T-helper 1 cell treated with Interleukin-12 subunit alpha and Interleukin-12 subunit beta and Interleukin-4 antibody, amounts not matched to agents 30 ng/mL and 1 ng/mL, for 36 hours (primary cell): ENCODE data around the gene NARS2. TPM values are rescaled to one million over a fixed set of nuclear protein-coding genes. Genes with fewer than 3 reads are reported as not detected.

Source experiments
- intact Hi-C: fragments of 100-400 bp; cut with micrococcal nuclease; formaldehyde crosslinking; loops from one replicate; pipeline ENCODE4 v1.15.1; 2024
- total RNA-seq: library from RNA; stranded (reverse); gene quantifications from 2 replicates; pipeline ENCODE4 v1.2.3, GENCODE V29; 2022

The NARS2 gene
- total RNA-seq, 1 donor from 2014 or later: 15.8 TPM

DNA sequence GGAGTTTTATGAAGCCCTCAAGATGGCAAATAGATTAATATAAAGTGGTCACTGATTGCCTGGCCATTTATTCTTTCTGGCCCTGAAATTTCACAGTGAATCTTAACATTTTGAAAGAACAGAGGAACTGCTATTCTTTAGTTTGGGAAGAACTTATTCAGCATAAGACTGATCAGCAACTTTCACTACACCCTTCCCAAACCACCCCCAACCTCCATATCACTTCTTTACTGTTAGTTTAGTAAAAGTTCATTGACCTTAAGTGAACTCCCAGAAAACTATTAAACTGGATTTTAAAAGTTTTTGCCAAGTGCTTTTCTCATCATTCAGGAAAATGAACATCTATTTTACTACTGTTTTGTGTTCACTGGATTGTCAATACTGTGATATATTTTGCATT is 77.4 kb downstream of the NARS2 start:
- intact Hi-C loops: no loop called here

DNA sequence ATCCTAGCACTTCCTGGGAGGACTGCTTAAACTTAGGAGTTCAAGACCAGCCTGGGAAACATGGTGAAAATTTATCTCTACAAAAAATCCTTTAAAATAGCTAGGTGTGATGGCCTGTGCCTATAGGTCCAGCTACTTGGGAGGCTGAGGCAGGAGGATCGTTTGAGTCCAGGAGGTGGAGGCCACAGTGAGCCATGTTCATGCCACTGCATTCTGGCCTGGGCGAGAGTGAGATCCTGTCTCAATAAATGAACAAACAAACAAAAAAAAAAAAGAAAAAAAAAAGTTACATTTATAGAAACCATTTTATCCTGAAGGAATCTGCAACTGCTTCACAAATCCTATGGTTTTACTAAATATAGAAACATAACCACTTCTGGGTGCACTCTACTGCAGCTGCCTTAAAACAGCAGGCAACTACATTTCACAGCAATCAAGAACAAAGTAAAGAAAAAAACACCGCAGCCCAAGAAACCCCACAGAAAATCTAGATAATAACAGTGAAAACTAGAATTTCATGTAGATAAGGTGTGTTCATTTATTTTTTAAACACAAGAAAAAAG is 81.2 kb downstream of the NARS2 start:
- intact Hi-C loops: no loop called here

DNA sequence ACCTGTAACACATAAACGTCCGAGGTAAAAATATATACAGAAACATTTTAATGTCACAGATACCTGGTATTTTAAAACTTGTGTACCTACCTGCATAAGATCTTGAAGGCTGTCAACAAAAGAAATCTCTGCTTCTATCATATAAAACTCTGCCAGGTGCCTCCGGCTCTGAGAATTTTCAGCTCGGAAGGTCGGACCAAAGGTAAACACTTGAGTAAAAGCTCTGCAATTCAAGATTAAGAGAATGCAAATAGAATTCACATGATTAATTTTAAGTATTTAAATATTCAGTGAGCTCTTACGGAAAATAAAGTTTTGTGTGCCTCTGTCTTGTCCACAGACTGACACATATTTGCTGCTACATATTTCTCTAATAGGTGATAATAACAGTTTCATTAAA is 81.7 kb downstream of the NARS2 start:
- intact Hi-C loops: no loop called here

DNA sequence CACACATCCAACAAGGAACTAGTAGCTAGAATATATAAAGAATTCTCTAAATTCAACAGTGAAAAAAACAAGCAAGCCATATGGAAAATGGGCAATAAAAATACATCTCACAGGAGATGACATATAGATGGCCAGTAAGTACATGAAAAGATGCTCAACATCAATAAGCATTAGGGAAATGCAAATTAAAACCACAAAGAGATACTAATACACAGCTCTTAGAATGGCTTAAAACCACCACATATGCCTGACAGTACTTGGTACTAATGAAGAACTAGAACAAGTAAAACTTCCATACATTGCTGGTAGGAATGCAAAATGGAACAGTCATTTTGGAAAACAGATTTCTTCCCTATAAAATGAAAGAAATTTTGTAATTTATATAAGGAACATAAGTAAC is 85.5 kb downstream of the NARS2 start:
- intact Hi-C loops: no loop called here

DNA sequence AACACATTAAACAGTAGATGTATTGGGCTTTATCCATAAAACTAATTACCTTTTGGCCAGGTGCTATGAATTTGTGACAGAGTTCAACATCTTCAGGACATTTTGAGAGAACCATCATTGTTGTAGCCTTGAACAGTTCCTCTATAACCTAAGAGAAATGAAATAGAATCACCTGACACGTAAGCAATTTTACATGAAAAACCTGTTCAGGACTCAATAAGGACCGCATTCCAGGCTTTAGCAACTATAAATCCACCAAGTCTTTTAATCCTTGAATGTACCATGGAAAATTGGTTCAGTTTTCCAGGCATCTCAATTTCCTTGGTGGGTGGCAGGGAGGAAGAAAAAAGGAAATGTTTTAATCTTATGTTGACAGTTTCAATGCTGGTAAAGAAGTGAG is 96.1 kb downstream of the NARS2 start:
- intact Hi-C loops: no loop called here

DNA sequence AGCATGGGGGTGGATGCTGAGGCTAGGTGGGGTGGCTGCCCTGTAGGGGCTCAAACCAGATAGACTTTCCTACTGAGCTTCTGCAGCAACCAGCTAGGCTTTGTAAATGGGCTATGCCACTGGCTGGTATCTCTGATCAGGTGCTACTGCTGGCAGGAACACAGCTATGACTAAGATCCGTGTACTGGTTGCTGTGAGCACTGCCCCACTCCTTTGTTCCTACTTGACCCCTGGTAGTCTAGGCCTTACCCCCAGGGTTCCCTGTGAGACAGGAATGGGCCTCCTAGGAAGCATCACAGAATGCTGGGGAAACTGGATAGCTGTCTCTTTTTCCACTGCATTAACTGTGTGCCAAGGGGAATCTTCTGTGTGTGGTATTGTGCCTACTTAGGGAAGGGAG is 98.6 kb downstream of the NARS2 start:
- intact Hi-C loops: no loop called here

DNA sequence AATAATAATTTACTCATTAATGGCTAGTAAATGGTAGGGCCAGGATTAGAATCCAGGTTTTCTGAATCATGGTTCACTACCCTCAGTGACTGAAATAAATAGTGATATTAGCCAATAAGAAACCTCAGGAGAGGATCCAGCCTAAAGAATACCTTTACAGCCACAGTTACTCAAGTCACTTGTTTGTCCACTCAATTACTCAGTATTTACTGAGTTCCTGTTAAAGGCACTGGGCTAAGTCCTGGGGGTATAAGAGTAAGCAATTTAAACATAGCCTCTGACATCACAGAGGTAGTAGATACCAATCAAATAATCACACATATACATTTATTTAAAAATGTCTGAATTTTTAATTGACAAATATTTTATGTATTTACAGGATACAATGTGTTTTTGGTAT is 100.2 kb downstream of the NARS2 start:
- intact Hi-C loops: no loop called here

DNA sequence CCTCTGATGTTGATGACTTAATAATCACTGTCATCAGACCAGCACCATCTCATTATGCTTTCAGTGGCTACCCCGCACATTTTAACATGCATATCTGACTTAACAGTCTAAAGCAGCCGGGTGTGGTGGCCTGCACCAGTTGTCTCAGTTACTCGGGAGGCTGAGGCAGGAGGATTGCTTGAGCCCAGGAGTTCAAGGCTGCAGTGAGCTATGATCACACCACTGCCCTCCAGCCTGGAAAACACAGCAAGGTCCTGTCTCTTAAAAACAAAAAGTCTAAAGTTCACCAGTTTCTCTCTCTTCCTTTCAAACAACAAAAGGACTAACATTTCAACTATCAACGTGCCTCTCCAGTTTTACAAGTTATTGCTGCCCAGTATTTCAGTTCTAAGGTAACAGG is 101.8 kb downstream of the NARS2 start:
- intact Hi-C loops: no loop called here

DNA sequence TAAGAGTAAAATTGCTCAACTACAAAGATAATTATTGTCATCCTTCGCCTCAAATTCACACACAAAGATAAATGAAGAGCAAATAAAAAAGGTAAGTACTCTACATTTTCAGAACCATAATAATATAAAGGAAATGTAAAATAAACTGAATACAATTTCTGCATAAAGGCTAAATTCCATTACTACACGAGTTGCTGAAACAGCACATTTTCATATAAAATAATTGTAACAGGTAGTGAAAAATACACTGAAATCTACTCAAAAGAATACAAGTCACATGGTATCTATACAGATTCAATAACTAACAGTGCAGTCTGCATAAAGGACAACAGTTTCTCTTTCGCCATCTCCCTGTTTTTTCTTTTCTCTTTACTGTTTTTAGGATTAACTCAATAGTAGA is 102.3 kb downstream of the NARS2 start:
- intact Hi-C loops: no loop called here

DNA sequence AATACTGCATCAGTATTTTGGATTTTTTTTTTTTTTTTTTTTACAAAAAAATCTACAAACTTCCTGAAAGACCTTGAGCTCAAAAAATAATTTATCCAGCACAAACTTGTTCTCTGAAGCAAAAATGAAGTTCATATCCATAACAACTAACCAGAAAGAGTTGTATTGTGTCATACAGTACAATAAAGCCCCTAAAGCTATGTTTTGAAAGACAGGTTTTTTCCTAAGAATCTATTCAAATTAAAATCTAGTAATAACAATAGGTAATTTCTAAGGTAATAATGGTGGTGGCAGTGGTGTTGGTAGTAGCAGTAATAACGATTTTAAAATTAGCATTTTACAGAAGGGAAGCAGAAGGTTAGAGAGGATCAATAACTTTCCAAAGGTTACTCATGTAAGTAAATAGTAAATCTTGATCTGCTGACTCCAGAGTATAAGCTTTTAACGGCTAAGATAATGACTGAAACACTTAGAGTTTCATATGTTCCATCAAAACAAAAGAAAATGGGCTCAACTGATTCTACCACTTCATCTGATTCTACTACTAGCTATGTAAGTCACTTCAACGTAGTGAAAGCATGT is 103.7 kb downstream of the NARS2 start:
- intact Hi-C loops: no loop called here

DNA sequence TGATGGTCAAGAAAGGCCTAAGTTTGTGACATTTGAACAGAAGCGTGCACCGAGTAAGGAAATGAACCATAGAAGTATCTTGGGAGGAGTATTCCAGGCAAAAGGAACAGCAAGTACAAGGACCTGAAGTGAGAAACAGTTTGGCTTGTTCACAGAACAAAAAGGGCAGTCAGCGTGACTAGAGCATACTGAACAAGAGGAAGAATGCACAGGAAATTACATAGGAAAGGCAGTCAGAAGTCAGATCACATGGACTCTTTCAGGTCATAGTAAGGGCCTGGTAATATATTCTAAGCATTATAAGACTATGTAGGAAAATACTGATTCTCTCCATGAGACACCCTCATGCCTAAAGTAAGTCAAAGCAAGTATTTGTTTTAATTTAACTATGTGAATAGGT is 104.8 kb downstream of the NARS2 start:
- intact Hi-C loops: no loop called here

DNA sequence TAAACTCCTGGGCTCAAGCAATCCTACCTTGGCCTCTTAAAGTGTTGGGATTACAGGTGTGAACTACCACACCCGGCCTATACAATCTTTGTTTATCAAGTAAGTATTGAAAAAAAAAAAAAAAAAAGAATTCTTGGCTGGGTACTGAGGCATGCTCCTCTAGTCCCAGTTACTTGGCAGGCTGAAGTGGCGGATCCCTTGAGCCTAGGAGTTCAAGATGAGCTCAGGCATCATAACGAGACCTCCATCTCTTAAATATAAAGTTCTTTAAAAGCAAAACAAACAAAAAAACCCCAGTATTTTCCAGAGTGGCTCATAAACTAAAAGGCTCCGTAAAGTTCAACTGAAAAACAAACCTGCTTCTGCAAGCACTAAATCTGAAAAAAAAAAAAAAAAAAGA is 106.7 kb downstream of the NARS2 start:
- intact Hi-C loops: no loop called here

DNA sequence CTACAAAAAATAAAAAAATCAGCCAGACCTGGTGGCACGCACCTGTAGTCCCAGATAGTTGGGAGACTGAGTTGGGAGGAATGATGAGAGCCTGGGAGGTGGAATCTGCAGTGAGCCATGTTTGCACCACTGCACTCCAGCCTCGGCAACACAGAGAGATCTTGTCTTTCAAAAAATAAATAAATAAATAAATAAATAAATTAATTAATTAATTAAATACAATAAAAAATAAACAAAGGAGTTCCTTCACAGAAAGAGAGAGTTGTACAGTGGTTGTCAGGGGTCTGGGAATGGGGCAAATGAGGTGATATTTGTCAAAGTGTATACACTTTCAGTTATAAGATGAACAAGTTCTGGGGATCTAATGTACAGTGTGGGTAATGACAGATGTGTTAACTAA is 107.3 kb downstream of the NARS2 start:
- intact Hi-C loops: no loop called here

DNA sequence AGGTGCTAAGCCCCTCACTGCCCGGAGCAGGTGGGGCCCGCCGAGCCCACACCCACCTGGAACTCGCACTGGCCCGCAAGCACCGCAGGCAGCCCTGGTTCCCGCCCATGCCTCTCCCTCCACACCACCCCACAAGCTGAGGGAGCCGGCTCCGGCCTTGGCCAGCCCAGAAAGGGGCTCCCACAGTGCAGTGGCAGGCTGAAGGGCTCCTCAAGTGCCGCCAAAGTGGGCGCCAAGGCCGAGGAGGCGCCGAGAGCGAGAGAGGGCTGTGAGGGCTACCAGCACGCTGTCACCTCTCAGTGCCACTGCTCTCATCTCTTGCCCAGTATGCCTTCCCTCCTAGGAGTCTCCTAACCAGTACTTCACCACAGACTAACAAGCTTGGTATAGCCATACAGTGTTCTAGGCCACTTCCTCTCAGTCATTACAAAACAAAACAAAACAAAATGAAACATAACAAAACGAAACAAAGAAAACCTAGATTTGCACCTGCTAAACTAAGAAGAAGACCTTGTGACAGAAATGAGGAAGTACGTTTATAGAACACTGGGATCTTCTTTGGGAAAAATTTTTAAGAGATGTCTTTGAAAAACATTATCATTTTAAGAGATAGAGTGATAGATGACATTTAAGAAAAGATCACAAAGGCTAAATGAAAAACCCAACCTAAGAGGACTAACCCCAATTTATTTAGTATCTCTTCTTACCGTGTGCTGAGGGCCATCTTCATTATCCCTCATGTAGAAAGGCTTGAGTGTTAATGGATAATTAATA is 109.3 kb downstream of the NARS2 start:
- intact Hi-C loops: loop anchor here (1.0 to 2.0 kb wide), 9 partner anchors 48 to 829 kb away; partner anchors contain the start of genes ALG8, CLNS1A, GAB2 and INTS4

DNA sequence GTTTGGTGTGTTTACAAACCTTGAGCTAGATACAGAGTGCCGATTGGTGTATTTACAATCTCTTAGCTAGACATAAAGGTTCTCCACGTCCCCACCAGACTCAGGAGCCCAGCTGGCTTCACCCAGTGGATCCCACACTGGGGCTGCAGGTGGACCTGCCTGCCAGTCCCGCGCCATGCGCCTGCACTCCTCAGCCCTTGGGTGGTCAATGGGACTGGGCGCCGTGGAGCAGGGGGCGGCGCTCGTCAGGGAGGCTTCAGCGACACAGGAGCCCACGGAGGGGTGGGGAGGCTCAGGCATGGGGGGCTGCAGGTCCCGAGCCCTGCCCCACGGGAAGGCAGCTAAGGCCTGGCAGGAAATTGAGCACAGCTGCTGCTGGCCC is 109.9 kb downstream of the NARS2 start:
- intact Hi-C loops: loop anchor here (1.0 to 2.0 kb wide), 9 partner anchors 47 to 828 kb away; partner anchors contain the start of genes ALG8, CLNS1A, GAB2 and INTS4

DNA sequence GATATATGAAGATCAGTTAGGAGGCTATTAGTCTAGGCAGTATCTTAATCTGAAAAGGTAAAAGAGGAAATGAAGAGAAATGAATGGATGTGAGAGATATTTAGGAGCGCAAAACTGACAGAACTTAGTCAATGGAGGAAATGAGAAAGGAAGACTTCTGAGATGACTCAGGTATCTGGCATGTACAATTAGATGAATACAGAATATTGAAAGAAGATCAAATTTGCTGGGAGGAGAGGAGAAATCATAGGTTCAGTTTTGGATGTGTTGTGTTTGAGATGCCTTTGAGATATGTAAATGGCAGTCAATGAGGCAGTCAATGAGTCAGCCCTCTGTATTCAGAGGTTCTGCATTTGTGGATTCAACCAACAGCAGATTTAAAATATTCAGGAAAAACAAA is 114.2 kb downstream of the NARS2 start:
- intact Hi-C loops: no loop called here

DNA sequence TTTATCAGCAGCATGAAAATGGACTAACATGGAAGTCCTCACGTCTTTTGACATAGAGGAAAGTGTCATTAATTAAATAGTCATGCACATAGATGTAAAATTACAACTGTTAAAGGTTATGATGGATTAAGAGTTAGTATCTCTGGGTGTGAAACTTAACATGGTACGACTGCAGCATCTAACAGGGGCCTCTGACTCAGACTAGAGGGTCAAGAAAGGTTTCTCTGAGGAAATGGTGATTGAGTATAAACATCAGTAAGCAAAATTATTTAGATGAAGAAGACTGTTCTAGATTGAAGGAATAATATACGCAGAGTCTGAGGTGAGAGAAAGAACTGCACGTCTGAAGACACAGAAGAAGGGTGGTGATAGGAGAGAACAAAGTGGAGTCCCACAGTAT is 114.9 kb downstream of the NARS2 start:
- intact Hi-C loops: no loop called here

DNA sequence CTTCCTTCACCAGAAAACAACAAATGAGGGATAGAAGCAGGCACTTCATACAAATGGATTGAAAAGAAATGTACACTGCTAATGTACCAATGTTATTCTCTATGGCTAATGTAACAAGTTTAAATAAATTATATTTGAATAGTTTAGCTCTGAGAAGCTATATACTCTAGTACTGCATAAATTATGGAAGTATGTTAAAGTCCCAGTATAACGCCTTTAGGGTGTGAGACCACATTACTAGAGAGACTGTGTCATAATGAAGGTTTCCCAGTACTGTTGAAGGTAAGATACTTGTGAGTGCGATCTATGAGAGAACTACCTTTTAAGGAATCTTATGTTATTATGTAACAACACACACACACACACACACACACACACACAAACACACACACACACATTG is 117.2 kb downstream of the NARS2 start:
- intact Hi-C loops: no loop called here

DNA sequence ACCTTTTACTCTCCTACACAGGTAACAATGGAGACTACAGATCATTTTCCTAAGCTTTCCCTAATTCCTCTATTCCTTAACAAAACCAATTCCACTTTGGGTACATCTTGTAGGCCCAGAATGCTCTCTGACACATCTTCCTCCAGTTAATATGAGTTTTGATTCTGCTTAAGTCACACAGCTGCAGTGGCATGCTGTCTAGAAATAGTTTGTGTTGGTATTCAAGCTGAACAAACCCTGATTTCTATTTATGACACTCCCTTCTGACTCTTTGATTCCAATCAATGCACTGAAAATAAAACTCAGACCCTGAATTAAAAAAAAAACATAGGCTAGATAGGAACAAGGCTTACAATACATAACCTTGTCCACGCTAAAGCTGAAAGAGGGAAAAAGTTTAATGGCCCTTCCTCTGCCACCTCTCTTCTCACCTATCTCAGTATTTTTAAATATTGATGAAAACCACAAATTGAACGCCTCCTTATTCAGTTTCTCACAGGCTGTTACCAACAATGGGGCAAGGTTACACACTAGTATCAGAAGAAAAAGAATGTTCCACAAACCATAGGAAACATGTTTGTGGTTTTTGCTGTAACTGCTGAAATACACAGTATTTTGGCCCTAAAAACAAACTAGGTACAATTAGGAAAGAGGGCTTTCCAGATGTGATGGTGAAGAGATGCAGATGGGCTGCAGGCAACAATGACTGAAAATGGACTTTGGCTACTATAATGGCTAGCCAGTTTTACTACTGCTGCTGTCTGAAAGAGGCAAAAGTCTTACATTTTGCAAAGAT is 121.3 kb downstream of the NARS2 start:
- intact Hi-C loops: no loop called here

DNA sequence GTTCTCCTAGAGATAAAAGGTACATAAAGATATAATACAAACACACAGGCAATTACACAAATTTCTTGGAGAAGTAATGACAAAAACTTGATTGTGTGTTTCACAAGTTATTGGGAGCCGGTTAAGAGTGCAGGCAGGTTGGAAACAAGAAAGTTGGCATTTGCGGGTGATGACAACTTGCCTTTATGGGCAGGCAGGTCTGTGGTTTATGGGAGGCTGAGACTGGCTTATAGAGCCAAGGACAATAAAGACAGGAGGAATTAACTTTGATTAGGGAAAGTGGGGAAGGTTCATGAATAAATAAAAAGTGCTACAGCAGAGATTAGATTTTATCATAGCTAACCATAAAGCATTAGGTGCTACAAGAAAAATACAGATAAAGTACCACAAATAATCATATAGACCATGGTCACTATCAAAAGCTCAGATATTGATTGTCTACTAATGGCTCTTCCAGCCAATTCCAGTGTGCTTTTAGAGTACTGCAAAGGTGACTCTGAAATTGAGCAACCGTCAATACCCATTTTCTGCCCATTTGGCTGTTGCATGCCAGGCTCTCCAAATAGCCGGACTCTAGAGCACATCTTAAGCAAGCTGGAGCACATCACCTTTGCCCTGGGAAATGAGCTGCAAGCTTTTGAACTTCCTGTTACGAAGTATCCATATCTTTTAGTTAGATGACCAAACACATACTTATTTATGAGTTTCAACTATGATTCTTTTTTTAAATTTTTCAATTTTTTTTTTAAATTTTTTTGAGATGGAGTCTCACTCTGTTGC is 123.1 kb downstream of the NARS2 start:
- intact Hi-C loops: no loop called here

DNA sequence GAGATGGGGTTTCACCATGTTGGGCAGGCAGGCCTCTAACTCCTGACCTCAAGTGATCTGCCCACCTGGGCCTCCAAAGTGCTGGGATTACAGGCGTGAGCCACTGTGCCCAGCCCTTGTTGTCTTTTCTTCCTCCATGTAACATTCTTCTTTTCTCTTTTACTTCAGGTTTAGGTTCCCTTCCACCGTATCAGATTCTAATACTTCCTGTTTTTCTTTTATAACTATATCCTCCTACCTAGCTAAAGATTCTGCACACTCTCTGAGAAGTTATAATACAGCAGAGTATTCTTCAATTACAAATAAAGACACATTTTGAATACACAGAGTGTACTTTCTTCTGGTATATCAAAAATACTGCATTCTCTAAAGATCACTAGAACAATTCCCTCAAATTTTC is 123.8 kb downstream of the NARS2 start:
- intact Hi-C loops: no loop called here
